Stimulated activated CD8-positive, alpha-beta memory T cell treated with anti-CD3 and anti-CD28 coated beads, Interleukin-4, amount 100 ng/mL, for 1 hour (primary cell): ENCODE data around the gene ARHGAP21.

Experiments used
- DNase-seq, 2 donors: peaks; one replicate each; pipeline ENCODE4 v3.0.0-alpha.2; 2020; ENCODE audit warnings: low read depth in 2 of 2, low spot score in 1 of 2

The ARHGAP21 gene

DNA sequence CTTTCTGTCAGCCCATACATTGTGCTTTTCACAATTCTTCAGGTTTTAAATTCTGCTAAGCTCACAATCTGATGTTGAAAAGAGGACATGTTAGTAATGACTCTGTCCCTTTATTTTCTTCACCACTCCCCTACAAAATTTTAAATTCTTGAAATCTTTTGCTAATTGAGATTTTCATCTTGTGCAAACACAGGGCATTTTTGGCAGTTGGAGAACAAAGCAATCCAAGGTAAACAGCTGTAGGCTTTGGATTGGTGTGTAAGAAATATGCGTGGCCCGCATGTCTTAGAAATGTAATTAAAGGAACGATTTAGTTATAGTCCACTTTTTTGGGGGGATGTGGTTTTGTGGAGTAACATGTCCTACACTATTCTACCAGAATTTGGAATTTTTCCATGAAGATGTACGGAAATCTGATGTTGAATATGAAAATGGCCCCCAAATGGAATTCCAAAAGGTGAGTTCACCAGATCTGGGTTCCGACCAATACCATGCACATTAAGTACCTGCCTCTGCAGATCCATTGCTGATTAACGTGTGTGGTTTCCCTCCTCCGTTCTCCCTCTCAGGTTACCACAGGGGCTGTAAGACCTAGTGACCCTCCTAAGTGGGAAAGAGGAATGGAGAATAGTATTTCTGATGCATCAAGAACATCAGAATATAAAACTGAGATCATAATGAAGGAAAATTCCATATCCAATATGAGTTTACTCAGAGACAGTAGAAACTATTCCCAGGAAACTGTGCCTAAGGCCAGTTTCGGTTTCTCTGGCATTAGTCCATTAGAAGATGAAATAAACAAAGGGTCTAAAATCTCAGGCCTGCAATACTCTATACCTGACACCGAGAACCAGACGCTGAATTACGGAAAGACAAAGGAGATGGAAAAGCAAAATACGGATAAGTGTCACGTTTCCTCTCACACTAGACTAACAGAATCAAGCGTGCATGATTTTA lies 181.1 kb downstream of the ARHGAP21 start:
- DNase-seq = no peak

DNA sequence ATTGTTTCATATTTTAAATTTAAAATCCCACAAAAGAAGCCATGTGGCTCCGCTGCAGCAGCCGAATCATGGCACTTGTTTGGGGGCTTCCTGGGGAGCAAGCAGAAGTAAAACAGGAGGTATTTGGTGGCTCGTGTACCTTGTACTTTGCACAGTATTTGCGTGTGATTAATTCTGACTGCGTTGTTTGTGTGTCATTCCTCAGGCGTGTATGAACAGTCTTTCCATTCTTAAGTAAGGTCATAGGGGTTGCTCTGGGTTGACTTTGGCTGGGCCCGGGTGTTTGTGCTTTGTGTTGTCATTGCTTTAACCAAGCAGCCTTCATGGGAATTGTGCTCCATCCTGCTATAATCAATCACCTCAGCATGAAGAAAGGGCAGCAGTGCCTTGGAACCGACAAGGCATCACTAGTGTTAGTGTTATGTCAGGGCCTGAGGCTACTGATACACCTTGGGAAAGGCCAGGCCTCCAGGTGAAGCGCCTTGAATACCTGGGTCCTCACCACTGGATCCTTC lies 182.4 kb downstream of the ARHGAP21 start:
- DNase-seq = no peak

DNA sequence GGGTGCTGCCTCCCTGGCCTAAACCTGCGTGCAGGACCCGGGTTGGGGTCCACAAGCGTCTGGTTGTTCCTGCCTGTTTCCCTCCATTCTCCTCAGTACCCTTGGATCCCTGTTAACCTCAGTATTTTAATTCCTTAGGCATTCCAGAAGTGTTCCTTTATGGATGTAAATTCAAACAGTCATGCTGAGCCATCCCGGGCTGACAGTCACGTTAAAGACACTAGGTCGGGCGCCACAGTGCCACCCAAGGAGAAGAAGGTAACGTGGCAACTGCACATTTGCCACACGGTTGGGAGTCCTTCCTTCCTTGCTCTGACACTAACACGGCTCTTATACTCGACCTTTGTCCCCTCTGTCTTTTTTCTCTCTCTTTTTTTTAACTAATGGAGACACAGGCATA lies 187.1 kb downstream of the ARHGAP21 start:
- no peak for DNase-seq

DNA sequence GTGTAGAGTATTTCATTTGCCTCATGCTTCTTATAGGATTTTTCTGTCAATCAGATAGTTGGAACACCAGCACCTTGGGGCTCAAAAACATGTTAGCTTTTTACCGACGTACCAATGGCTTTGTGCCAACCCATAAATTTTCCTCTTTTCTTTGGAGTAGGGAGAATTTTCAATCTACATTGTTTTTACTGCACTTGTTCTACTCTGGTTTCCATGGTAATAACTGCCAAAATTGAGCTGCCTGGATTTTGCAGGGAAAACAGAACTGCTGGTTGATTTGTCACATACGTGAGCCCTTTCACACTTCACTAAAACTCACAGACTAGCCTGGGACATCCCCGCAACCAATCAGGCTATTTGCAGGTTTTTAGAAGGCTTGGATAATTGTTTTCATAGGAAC lies 189.7 kb downstream of the ARHGAP21 start:
- no peak for DNase-seq
